A549 (cell line): ENCODE results near the gene CASP7.

ENCODE experiments used
- CTCF ChIP-seq: fragments of >200 bp; sonication (Bioruptor Twin); formaldehyde crosslinking; IDR thresholded peaks from 3 replicates; pipeline ENCODE4 v1.5.1; 2016
- MAFK ChIP-seq: fragments of 450-650 bp; IDR thresholded peaks from 2 replicates; pipeline ENCODE4 v1.6.1; 2014; ENCODE audit not compliant: partially characterized antibody
- MAZ ChIP-seq: fragments of 150-350 bp; IDR thresholded peaks from 2 replicates; pipeline ENCODE4 v1.6.1; 2014; ENCODE audit warnings: antibody characterized with exemption, low read depth, low read length, borderline replicate concordance
- POLR2A ChIP-seq: IDR thresholded peaks from 2 replicates; pipeline ENCODE4 v1.6.1; 2012; ENCODE audit warnings: mild to moderate bottlenecking, low read length
- RAD21 ChIP-seq, 2 experiments: fragments of >200 bp in 1 of 2; sonication (Bioruptor Twin) in 1 of 2; formaldehyde crosslinking in 1 of 2; IDR thresholded peaks in 1 of 2; conservative IDR thresholded peaks in 1 of 2; 2 replicates in 1 of 2; 3 replicates in 1 of 2; pipeline ENCODE4 v1.6.1; 2012 to 2018; ENCODE audit warnings: inconsistent platforms in 1 of 2

- TF ChIP-seq RAD21 (conservative IDR thresholded peaks at IDR 0.05 in 1 of 2, IDR thresholded peaks at IDR 0.05 in 1 of 2) (no peak), MAZ (no peak), MAFK (no peak), CTCF (no peak), POLR2A (no peak)
These were observed 84.9 kb downstream of the CASP7 start for GRCh38 chr10:113764582-113764981.
